Activated CD4-positive, alpha-beta T cell treated with anti-CD3 and anti-CD28 coated beads, Interleukin-2, amount 50 U/mL, for 1 hour (primary cell): ENCODE results near the gene MMP14.
"Not testable (repeated sequence)": the region's sequence is repeated elsewhere in the genome, so short reads cannot be mapped to it uniquely, and the experiment has no call there.

Experiments used
- DNase-seq: peaks from one replicate; pipeline ENCODE4 v3.0.0-alpha.2; 2020

The MMP14 gene

GRCh38 chr14:22814941-22815713, 21.3 kb upstream of the MMP14 start, which contains the start of gene SLC7A7:
TSS of gene SLC7A7 (minus strand) at chr14:22815435. CDS start at chr14:22813398, 2,037 bp downstream.
- DNase-seq: no peak

- DNase-seq: no peak
Measured at GRCh38 chr14:22819151-22819988, 17.0 kb upstream of the MMP14 start.

DNA sequence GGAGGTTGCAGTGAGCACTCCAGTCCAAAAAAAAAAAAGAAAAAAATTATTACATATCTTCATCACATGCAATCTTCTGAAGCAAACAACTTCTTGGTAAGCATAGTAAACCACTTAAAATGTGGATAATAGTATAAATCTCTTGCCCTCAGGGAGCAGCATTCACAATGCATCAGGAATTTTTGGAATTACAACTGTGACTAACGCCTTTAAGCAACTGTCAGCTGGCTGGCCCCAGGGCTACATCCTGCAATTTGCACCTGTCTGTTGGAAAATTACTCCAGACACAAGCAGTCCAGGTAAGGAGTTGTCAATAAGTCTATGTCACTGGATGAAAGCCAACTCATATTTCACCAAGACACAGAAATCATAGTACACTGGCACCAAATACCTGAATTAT, 15.7 kb upstream of the MMP14 start:
- DNase-seq: no peak

GRCh38 chr14:22821193-22822015, 15.0 kb upstream of the MMP14 start:
- no peak for DNase-seq

- no peak for DNase-seq
Measured at GRCh38 chr14:22822016-22822570, 14.3 kb upstream of the MMP14 start.

- DNase-seq: peak; percentile 65
Measured at GRCh38 chr14:22822571-22823098, 13.8 kb upstream of the MMP14 start.

GRCh38 chr14:22824711-22825359, 11.6 kb upstream of the MMP14 start:
- no peak for DNase-seq

DNA sequence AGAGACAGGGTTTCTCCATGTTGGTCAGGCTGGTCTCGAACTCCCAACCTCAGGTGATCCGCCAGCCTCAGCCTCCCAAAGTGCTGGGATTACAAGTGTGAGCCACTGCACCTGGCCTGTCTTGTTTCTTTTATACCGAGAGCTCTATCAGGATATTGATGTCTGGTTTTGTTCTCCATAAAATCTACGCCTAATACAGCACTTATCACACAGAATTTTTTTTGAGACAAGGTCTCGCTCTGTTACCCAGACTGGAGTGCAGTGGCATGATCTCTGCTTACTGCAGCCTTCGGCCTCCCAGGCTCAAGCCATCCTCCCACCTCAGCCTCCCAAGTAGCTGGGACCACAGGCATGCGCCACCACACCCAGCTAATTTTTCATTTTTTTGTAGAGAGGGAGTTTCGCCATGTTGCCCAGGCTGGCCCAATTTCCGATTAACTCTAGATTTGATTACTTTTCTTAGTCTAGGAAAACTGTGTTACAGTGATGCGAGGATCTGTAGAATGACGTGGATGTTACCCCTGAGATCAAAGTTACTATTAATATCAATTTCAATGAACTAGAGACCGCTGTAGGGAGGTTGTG, 7.2 kb upstream of the MMP14 start:
- not testable (repeated sequence) for DNase-seq

DNA sequence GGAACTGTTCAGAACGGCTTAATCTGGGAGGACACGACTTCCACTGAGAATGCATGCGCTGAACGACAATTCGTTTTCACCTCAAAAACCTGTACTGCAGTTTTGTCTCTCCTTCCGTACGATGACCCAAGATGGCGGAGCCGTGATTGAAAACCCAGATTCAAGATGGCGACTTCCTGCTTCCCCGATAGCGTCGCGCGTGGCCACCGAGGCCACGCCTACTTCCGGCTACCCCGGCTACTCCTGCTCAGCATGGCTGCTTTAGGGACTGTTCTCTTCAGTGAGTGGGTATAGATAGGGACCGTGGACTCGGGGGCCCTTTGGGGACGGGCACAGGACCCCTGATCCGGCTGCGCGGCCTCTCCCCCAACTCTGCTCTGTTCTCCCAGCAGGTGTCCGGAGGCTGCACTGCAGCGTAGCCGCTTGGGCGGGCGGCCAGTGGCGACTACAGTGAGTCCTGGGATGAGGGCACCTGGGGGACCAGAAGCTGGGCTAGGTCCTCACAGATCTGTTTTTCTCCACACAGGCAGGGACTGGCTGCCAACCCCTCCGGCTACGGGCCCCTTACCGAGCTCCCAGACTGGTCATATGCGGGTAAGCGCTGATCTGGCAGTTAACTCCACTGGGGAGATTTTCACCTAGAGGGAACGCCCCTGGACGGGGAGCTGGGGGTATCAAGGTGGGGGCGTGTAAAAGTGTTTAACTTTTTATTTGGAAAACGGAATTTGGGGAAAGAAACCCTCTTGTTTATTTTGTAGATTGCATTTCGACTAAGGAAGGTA, 6.5 kb upstream of the MMP14 start, which contains the start of gene MRPL52:
TSS of gene MRPL52 (plus strand) at position 227 of the 782 bp plus-strand sequence. CDS start at position 253, 26 bp downstream.
- peak; percentile 89 for DNase-seq

DNA sequence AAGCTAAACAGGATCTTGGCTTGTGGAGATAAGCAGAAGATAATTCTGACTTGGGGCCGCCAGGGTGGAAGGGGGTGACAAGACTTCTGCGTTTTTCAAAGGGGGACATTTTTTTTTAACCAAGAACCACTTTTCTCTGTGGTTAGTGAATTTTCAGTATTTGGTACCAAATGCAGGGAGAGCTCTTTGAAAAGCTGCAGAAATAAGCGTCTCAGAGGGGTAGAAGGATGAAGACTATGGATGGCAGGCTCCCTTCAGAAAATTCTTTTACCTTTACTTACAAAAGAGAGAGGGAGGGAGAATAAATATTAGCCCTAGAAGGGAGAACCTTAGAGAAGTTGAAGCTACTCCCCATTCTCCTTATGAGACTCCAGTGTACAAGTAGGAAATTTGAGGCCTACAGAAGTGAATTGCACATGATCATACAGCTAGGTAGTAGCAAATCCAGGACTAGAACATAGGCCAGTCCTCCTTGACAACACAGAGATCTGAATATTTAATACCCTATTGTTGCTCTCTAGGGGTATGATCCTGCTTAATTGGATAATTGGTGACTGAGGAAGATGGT, 5.9 kb upstream of the MMP14 start:
- DNase-seq: no peak

DNA sequence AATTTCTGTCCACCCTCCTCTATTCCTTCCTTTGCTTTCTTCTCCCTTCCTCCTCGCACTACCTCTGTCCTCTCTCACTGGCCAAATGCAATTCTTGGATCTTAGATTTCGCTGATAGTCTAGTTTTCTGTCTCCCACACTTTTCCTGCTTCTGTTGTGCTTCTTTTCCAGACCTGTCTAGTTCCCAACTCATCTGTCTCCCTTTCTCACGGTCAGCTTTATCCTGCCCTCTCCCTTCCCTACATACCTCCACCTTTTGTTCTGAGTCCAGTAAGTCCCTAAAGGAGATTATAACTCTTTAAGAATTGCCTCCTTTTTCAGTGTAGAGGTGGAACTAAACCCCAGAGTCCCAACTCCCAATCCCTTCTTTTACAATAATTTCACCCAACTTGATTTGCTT, 880 bp upstream of the MMP14 start:
- no peak for DNase-seq

DNA sequence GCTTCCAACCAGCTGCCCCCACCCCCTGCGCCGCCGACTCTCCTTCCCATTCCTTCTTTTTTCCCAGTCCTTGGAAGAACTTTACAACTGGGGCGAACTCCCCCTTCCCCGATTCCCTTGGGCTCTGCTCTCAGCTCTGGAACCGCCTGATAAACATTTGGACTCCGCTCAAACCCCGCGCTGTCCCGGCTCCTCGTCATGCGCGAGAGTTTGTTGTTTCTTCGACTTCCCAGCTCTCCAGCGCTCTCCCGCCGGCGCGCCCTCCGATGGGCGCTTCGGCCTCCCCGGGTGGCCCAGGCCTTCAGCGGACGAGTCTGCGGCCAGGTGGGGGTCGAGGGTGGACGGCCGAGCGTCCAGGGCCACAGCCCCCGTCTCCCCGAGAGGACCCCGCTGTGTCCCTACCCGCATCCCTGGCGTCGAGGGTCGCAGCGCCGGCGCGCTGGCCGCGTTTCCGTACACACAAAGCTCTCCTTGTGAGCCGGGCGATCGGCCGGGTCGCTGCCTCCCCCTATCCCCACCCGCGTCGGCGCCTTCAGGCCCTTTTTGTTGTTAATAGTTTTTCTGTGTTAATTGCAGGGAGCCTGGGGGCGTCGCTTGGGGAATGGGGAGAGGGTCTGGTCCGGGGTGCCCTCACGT, 847 bp downstream of the MMP14 start:
- no peak for DNase-seq

DNA sequence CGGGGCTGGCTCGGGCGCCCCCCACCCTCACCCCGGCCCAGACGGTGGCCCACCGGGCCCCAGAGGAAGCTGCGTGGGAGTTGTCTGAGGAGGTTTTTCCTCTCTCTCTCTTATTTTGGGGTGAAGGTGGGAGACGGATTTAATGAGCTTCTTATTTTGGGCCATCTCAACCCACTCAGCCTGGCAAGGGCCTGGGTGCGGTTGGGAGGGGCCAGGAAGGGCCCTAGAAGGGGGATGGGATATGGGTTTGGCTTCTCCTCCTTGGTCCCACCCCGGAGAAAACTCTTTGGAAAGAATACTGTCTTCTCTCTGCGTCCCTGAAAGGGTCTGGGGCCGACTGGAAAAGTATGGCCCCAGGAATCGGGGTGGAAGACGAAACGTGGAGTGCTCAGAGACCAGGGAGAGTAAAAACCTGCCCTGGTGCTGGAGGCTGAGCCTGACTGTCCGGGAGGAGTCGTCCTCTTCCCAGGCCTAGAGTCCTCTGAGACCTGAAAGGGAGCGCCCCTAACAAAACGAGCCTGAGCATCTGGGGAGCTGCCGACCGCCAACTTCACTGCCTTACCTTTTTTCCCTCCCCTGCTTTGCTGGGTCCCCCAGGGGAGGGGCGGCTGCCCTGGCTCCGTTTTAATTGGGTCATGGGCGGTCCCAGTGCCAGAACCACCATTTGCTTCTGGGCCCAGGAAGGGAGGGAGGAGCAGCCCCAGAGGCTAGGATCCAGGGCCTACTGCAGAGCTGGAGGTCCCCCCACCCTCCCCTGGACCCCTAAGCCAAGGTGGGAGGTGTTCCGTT, 1.6 kb downstream of the MMP14 start:
- no peak for DNase-seq

DNA sequence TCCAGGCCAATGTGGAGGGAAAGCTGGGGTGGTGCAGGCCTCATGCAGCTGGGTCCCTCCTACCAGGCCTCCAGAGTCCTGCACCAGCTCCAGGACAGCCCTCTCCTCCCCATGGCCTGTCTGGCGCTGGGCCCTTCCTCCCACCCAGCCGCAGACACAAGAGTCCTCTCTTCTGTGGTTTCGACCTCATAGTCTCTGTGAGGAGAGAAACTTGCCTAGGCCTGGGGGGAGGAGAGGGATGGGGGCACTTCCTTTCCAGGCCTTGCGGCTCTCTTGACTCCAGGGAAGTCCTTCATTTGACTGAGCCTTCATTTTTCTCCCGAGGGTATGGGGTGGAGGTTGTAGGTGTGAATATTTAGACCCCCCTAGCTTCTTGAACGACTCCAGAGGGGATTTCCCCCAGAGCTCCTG, 2.3 kb downstream of the MMP14 start:
- DNase-seq: no peak

- DNase-seq: no peak
Measured at GRCh38 chr14:22839159-22839779, 2.9 kb downstream of the MMP14 start.

GRCh38 chr14:22841311-22841710, 4.9 kb downstream of the MMP14 start:
- DNase-seq: no peak

- DNase-seq: no peak
Measured at GRCh38 chr14:22841769-22842168, 5.4 kb downstream of the MMP14 start.
